B cell (primary cell): ENCODE measurements around the gene RNF175. TPM values are rescaled to one million over a fixed set of nuclear protein-coding genes. Genes with fewer than 3 reads are reported as not detected.

Experiments
- ATAC-seq: fragments of 200-7000 bp; cut with Tn5 transposase; one replicate; pipeline ENCODE4 v1.10.0; 2021; ENCODE audit warnings: low read depth, mild to moderate bottlenecking, moderate number of reproducible peaks, moderate library complexity
- CTCF ChIA-PET: fragments of 350-600 bp; sonication (Branson Sonifier 250); formaldehyde crosslinking; loops from one replicate; lab custom pipeline; 2021; ENCODE audit warnings: antibody characterized with exemption, inconsistent platforms; lab: Charles Lee
- POLR2A ChIA-PET: fragments of 350-600 bp; sonication (Branson Sonifier 250); formaldehyde crosslinking; loops from one replicate; lab custom pipeline; 2021; ENCODE audit warnings: antibody characterized with exemption; lab: Charles Lee
- DNase-seq: peaks from one replicate; pipeline ENCODE4 v3.0.0; 2013
- H2AFZ ChIP-seq: 2 replicates; pipeline ENCODE4 v1.6.1; 2012; ENCODE audit warnings: mild to moderate bottlenecking, low read depth, low read length; ENCODE audit not compliant: insufficient read depth, poor library complexity, severe bottlenecking
- H3K27ac ChIP-seq, 2 donors: 1 replicate in 1 of 2; 2 replicates in 1 of 2; pipeline ENCODE4 v1.5.1; 2012 to 2013; ENCODE audit warnings: low read length in 2 of 2, mild to moderate bottlenecking in 2 of 2, moderate library complexity in 1 of 2
- H3K27me3 ChIP-seq, 4 experiments: fragments of 200-600 bp in 1 of 4; sonication (generic) in 1 of 4; replicated peaks in 1 of 4; 1 replicate in 2 of 4; 2 replicates in 2 of 4; pipeline versions ENCODE4 v1.6.1 to v1.7.0; 2013 to 2016; ENCODE audit warnings: low read length in 3 of 4, mild to moderate bottlenecking in 2 of 4, mixed read lengths in 1 of 4, moderate library complexity in 1 of 4; ENCODE audit not compliant: insufficient read depth in 4 of 4, control insufficient read depth in 3 of 4; ENCODE audit errors: control extremely low read depth in 1 of 4
- H3K36me3 ChIP-seq, 2 experiments: replicated peaks in 1 of 2; 1 replicate in 1 of 2; 2 replicates in 1 of 2; pipeline versions ENCODE4 v1.6.1 to v1.7.1; 2013; ENCODE audit warnings: low read length in 1 of 2; ENCODE audit not compliant: insufficient read depth in 2 of 2, control insufficient read depth in 1 of 2; ENCODE audit errors: control extremely low read depth in 1 of 2, extremely low read depth in 1 of 2
- H3K4me1 ChIP-seq, 2 donors: fragments of 200-600 bp in 1 of 2; sonication (generic) in 1 of 2; 1 replicate in 1 of 2; 2 replicates in 1 of 2; pipeline versions ENCODE4 v1.5.1 to v1.6.1; 2013 to 2017; ENCODE audit warnings: low read length in 2 of 2; ENCODE audit not compliant: control insufficient read depth in 2 of 2, insufficient read depth in 2 of 2
- H3K4me2 ChIP-seq: replicated peaks from 2 replicates; pipeline ENCODE3; 2012; ENCODE audit warnings: mild to moderate bottlenecking, low read depth, low read length; ENCODE audit not compliant: poor library complexity, severe bottlenecking
- H3K4me3 ChIP-seq, 5 experiments: fragments of 200-600 bp in 1 of 5; sonication (generic) in 1 of 5; 1 replicate in 3 of 5; 2 replicates in 2 of 5; pipeline versions ENCODE4 v1.5.1 to v1.7.0; 2011 to 2016; ENCODE audit warnings: low read length in 4 of 5, mild to moderate bottlenecking in 4 of 5, low read depth in 2 of 5, control low read depth in 1 of 5, moderate library complexity in 1 of 5; ENCODE audit not compliant: insufficient read depth in 1 of 5; ENCODE audit errors: control extremely low read depth in 1 of 5, extremely low read depth in 1 of 5
- H3K79me2 ChIP-seq: fragments of 200-600 bp; sonication (generic); one replicate; pipeline ENCODE4 v1.6.0; 2016; ENCODE audit warnings: low read length; ENCODE audit not compliant: control insufficient read depth, insufficient read depth
- H3K9ac ChIP-seq: fragments of 200-600 bp; sonication (generic); 2 replicates; pipeline ENCODE4 v1.6.1; 2017; ENCODE audit warnings: mild to moderate bottlenecking, low read length, moderate library complexity
- H3K9me3 ChIP-seq, 3 donors: one replicate each; pipeline versions ENCODE4 v1.6.1 to v1.7.1; 2013; ENCODE audit warnings: low read length in 2 of 3; ENCODE audit not compliant: control insufficient read depth in 2 of 3, insufficient read depth in 1 of 3; ENCODE audit errors: control extremely low read depth in 1 of 3
- H4K20me1 ChIP-seq: 2 replicates; pipeline ENCODE4 v1.6.0; 2012; ENCODE audit warnings: mild to moderate bottlenecking, low read length; ENCODE audit not compliant: insufficient read depth, control insufficient read depth, poor library complexity, severe bottlenecking
- H3K27ac Mint-ChIP-seq: one replicate; pipeline ENCODE4 v1.8.0; 2021; ENCODE audit warnings: mixed read lengths
- H3K27me3 Mint-ChIP-seq: one replicate; pipeline ENCODE4 v1.8.0; 2021; ENCODE audit warnings: mixed read lengths
- H3K4me1 Mint-ChIP-seq: one replicate; pipeline ENCODE4 v1.8.0; 2021; ENCODE audit warnings: mixed read lengths
- H3K4me3 Mint-ChIP-seq: one replicate; pipeline ENCODE4 v1.8.0; 2021; ENCODE audit warnings: mixed read lengths
- H3K9me3 Mint-ChIP-seq: one replicate; pipeline ENCODE4 v1.8.0; 2022; ENCODE audit warnings: mixed read lengths; ENCODE audit not compliant: insufficient read depth
- CTCF ChIP-seq: fragments of 200-600 bp; IDR thresholded peaks from one replicate; pipeline ENCODE4 v1.8.0; 2022; ENCODE audit warnings: antibody characterized with exemption, mild to moderate bottlenecking
- EZH2 ChIP-seq: IDR thresholded peaks from 2 replicates; pipeline ENCODE4 v1.6.1; 2012; ENCODE audit warnings: borderline replicate concordance, low read depth, mild to moderate bottlenecking, moderate library complexity, low read length; ENCODE audit not compliant: insufficient read depth, poor library complexity, severe bottlenecking
- WGBS: methylation state at CpG from one replicate; pipeline ENCODE4 v1.1.5; 2013; ENCODE audit warnings: missing lambda C conversion rate; ENCODE audit not compliant: insufficient coverage; 5-methylcytosine and 5-hydroxymethylcytosine counted together
- intact Hi-C: fragments of 100-400 bp; cut with micrococcal nuclease; formaldehyde crosslinking; loops from one replicate; pipeline ENCODE4 v1.10.0; 2022
- polyA plus RNA-seq: library from polyadenylated mRNA; depleted of rRNA; stranded (reverse); fragments of >200 nt; gene quantifications from 2 replicates; pipeline ENCODE4 v1.2.3, GENCODE V29; 2012
- total RNA-seq, 2 donors: library from RNA; stranded (reverse); fragments of 120-200 nt in 1 of 2; gene quantifications; 1 replicate in 1 of 2; 2 replicates in 1 of 2; pipeline versions ENCODE4 v1.2.3 to v1.2.4, GENCODE V29; 2013 to 2022

Gene RNF175
- total and polyA plus RNA-seq, 2 donors (not counting 1 experiment from before 2014, with no cell fraction given), result not detected

- Histone ChIP-seq H3K4me2 (no peak overlapping the region), H3K36me3 (no peaks in the 10 kb centered on the region), H3K79me2 (no peaks in the 10 kb centered on the region), H3K27ac (no peak overlapping the region), H3K4me1 (no peaks in the 10 kb centered on the region), H3K9ac (no peak overlapping the region), H3K4me3 (no peak overlapping the region), H4K20me1 (no peaks in the 10 kb centered on the region), H3K27me3 (peaks cover 0 to 5% (median 2%) of the 10 kb centered on the region in 4 experiments), H3K9me3 (peaks cover 0 to 5% (median 0%) of the 10 kb centered on the region in 3 donors), H2AFZ (no peak overlapping the region)
- Mint-ChIP-seq H3K27ac (no peak overlapping the region), H3K4me1 (no peaks in the 10 kb centered on the region), H3K9me3 (peaks cover 3% of the 10 kb centered on the region), H3K4me3 (no peak overlapping the region), H3K27me3 (peaks cover 13% of the 10 kb centered on the region)
- intact Hi-C loops, result no loop called here
- no peak for TF ChIP-seq CTCF
- POLR2A ChIA-PET, result no interaction called here
- DNase-seq, result no peak
- CTCF ChIA-PET, result no interaction called here
- no peak for ATAC-seq
Observed at GRCh38 chr4:153745651-153746050, 14.2 kb downstream of the RNF175 start.

GRCh38 chr4:153741541-153741940 is 18.3 kb downstream of the RNF175 start:
- no peak overlapping the region for H3K4me3 Mint-ChIP-seq
- POLR2A ChIA-PET, result no interaction called here

More at GRCh38 chr4:153741541-153741940, 18.3 kb downstream of the RNF175 start:
- Histone ChIP-seq H3K4me2 (no peak overlapping the region), H2AFZ (no peak overlapping the region), H3K27ac (no peak overlapping the region), H3K79me2 (no peaks in the 10 kb centered on the region), H3K4me1 (no peaks in the 10 kb centered on the region), H3K4me3 (no peak overlapping the region), H3K9ac (no peak overlapping the region), H3K36me3 (no peaks in the 10 kb centered on the region), H4K20me1 (no peaks in the 10 kb centered on the region), H3K9me3 (peaks cover 0 to 7% (median 0%) of the 10 kb centered on the region in 3 donors), H3K27me3 (peaks cover 0 to 5% (median 2%) of the 10 kb centered on the region in 4 experiments)
- Mint-ChIP-seq H3K27ac (no peak overlapping the region), H3K9me3 (peaks cover 7% of the 10 kb centered on the region), H3K27me3 (peaks cover 12% of the 10 kb centered on the region), H3K4me1 (no peaks in the 10 kb centered on the region)
- CTCF ChIA-PET, result interaction anchor here (0.6 to 3.2 kb wide), 3 partner anchors 9 to 107 kb away, joined by 3 to 19 read pairs (median 4); no protein-coding TSS in a partner anchor
- WGBS, result no CpG with 5 or more reads among the region's 2 CpGs
- TF ChIP-seq CTCF (no peak), EZH2 (no peak)
- ATAC-seq, result no peak
- no peak for DNase-seq
- intact Hi-C loops, result no loop called here
